ENCODE results near the gene DECR2. TPM values are rescaled to one million over a fixed set of nuclear protein-coding genes. Genes with fewer than 3 reads are reported as not detected.

DECR2 gene
- total RNA-seq, 2 donors from 2014 or later: 31.8 to 43.5 TPM

- no peaks in the 10 kb centered on the region for H3K36me3 ChIP-seq (ENCODE audit: control insufficient read depth, insufficient read depth, low read length)
- Mint-ChIP-seq H3K4me1 (peaks cover 12% of the 10 kb centered on the region), H3K27me3 (ENCODE audit: insufficient read depth) (no peaks in the 10 kb centered on the region), H3K36me3 (ENCODE audit: low read depth) (peaks cover 3% of the 10 kb centered on the region), H3K9me3 (no peaks in the 10 kb centered on the region), H3K4me3 (peak overlapping the region; percentile 52), H3K27ac (peak overlapping the region; percentile 82)
- no peak overlapping the region for H3K9ac ChIP-seq (ENCODE audit: extremely low read depth, low read length, poor library complexity, severe bottlenecking)
- H3K27me3 ChIP-seq (ENCODE audit: control insufficient read depth, insufficient read depth, low read length, poor library complexity, severe bottlenecking): no peaks in the 10 kb centered on the region
- DNase-seq: peak; percentile 86
- no peak overlapping the region for H3K27ac ChIP-seq (ENCODE audit: low read depth, low read length)
- H3K9me3 ChIP-seq (ENCODE audit: control insufficient read depth, low read length): no peaks in the 10 kb centered on the region
- peak; percentile 39 for TF ChIP-seq CTCF (conservative IDR thresholded peaks at IDR 0.05)
- H3K4me3 ChIP-seq (ENCODE audit: low read length): peak overlapping the region; percentile 58
- peaks cover 3% of the 10 kb centered on the region for H3K4me1 ChIP-seq (ENCODE audit: control insufficient read depth, insufficient read depth, low read length)
- 89 to 93% methylated on average over 15 to 24 of the region's 24 CpGs for WGBS, 2 experiments (ENCODE audit: insufficient coverage in 1 of 2, insufficient read length in 1 of 2)
These were observed 2.9 kb upstream of the DECR2 start for GRCh38 chr16:398561-399339.

GRCh38 chr16:399340-400019, 2.2 kb upstream of the DECR2 start:
- Histone ChIP-seq H3K27me3 (ENCODE audit: control insufficient read depth, insufficient read depth, low read length, poor library complexity, severe bottlenecking) (no peaks in the 10 kb centered on the region), H3K36me3 (ENCODE audit: control insufficient read depth, insufficient read depth, low read length) (no peaks in the 10 kb centered on the region), H3K9ac (ENCODE audit: extremely low read depth, low read length, poor library complexity, severe bottlenecking) (no peak overlapping the region), H3K27ac (ENCODE audit: low read depth, low read length) (no peak overlapping the region), H3K9me3 (ENCODE audit: control insufficient read depth, low read length) (no peaks in the 10 kb centered on the region), H3K4me1 (ENCODE audit: control insufficient read depth, insufficient read depth, low read length) (peaks cover 3% of the 10 kb centered on the region), H3K4me3 (ENCODE audit: low read length) (no peak overlapping the region)
- Mint-ChIP-seq H3K4me1 (peaks cover 12% of the 10 kb centered on the region), H3K27ac (peak overlapping the region; percentile 26), H3K9me3 (no peaks in the 10 kb centered on the region), H3K4me3 (no peak overlapping the region), H3K27me3 (ENCODE audit: insufficient read depth) (no peaks in the 10 kb centered on the region), H3K36me3 (ENCODE audit: low read depth) (peaks cover 3% of the 10 kb centered on the region)
- DNase-seq: peak; percentile 44
- WGBS, 2 experiments (ENCODE audit: insufficient coverage in 1 of 2, insufficient read length in 1 of 2): 90 to 91% methylated on average over 17 to 22 of the region's 22 CpGs
- TF ChIP-seq CTCF (conservative IDR thresholded peaks at IDR 0.05): no peak

- Histone ChIP-seq H3K4me3 (ENCODE audit: low read length) (no peak overlapping the region), H3K9me3 (ENCODE audit: control insufficient read depth, low read length) (no peaks in the 10 kb centered on the region), H3K27ac (ENCODE audit: low read depth, low read length) (no peak overlapping the region), H3K9ac (ENCODE audit: extremely low read depth, low read length, poor library complexity, severe bottlenecking) (no peak overlapping the region), H3K27me3 (ENCODE audit: control insufficient read depth, insufficient read depth, low read length, poor library complexity, severe bottlenecking) (no peaks in the 10 kb centered on the region), H3K36me3 (ENCODE audit: control insufficient read depth, insufficient read depth, low read length) (no peaks in the 10 kb centered on the region), H3K4me1 (ENCODE audit: control insufficient read depth, insufficient read depth, low read length) (peaks cover 3% of the 10 kb centered on the region)
- H3K4me3 Mint-ChIP-seq: peak overlapping the region; percentile 74
- H3K27me3 Mint-ChIP-seq (ENCODE audit: insufficient read depth): no peaks in the 10 kb centered on the region
- DNase-seq: peak; percentile 56
- H3K27ac Mint-ChIP-seq: no peak overlapping the region
- H3K4me1 Mint-ChIP-seq: peaks cover 12% of the 10 kb centered on the region
- WGBS, 2 experiments (ENCODE audit: insufficient coverage in 1 of 2, insufficient read length in 1 of 2): 82 to 92% methylated on average over 8 to 9 of the region's 10 CpGs
- H3K9me3 Mint-ChIP-seq: no peaks in the 10 kb centered on the region
- TF ChIP-seq CTCF (conservative IDR thresholded peaks at IDR 0.05): no peak
- H3K36me3 Mint-ChIP-seq (ENCODE audit: low read depth): peaks cover 3% of the 10 kb centered on the region
These were observed 1.6 kb upstream of the DECR2 start for GRCh38 chr16:400061-400591.

Measured in endodermal cell (in vitro differentiated cells).